ENCODE results near the gene WDR38. TPM values are rescaled to one million over a fixed set of nuclear protein-coding genes. Genes with fewer than 3 reads are reported as not detected.

The WDR38 gene
- total and polyA plus RNA-seq, 2 donors (not counting 1 experiment from before 2014, with no cell fraction given) = not detected

GRCh38 chr9:124878518-124878917 lies 25.3 kb downstream of the WDR38 start:
- no peaks in the 10 kb centered on the region for H3K4me1 ChIP-seq (ENCODE audit: control insufficient read depth, extremely low read depth, insufficient read depth, low read length)
- no peak overlapping the region for H3K27ac ChIP-seq (ENCODE audit: insufficient read depth, low read length)
- no peak overlapping the region for H3K4me3 ChIP-seq (replicated peaks in 1 of 4; ENCODE audit: control extremely low read depth in 1 of 4, insufficient read depth in 1 of 4, low read depth in 3 of 4, low read length in 4 of 4)
- no peak overlapping the region for H3K4me2 ChIP-seq (ENCODE audit: extremely low read depth, insufficient read depth, low read length)
- H3K9me3 ChIP-seq (ENCODE audit: control insufficient read depth, insufficient read depth, low read depth, low read length) = no peaks in the 10 kb centered on the region
- H3K9ac ChIP-seq (ENCODE audit: insufficient read depth, low read length) = no peak overlapping the region
- no peak for TF ChIP-seq EZH2 (IDR thresholded peaks at IDR 0.05; ENCODE audit: low read length, missing control alignments)
- TF ChIP-seq, protein P1, sequence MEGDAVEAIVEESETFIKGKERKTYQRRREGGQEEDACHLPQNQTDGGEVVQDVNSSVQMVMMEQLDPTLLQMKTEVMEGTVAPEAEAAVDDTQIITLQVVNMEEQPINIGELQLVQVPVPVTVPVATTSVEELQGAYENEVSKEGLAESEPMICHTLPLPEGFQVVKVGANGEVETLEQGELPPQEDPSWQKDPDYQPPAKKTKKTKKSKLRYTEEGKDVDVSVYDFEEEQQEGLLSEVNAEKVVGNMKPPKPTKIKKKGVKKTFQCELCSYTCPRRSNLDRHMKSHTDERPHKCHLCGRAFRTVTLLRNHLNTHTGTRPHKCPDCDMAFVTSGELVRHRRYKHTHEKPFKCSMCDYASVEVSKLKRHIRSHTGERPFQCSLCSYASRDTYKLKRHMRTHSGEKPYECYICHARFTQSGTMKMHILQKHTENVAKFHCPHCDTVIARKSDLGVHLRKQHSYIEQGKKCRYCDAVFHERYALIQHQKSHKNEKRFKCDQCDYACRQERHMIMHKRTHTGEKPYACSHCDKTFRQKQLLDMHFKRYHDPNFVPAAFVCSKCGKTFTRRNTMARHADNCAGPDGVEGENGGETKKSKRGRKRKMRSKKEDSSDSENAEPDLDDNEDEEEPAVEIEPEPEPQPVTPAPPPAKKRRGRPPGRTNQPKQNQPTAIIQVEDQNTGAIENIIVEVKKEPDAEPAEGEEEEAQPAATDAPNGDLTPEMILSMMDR (conservative IDR thresholded peaks at IDR 0.05 in 1 of 2, IDR thresholded peaks at IDR 0.05 in 1 of 2; ENCODE audit: low read depth in 1 of 2, low read length in 2 of 2) = no peak
- peaks cover 25% of the 10 kb centered on the region for H3K79me2 ChIP-seq (ENCODE audit: control insufficient read depth, insufficient read depth, low read length)
- H4K20me1 ChIP-seq (ENCODE audit: control insufficient read depth, extremely low read depth, insufficient read depth, low read length) = no peaks in the 10 kb centered on the region
- DNase-seq (ENCODE audit: low read depth in 2 of 2) = no peak
- no peaks in the 10 kb centered on the region for H3K27me3 ChIP-seq (ENCODE audit: control insufficient read depth, insufficient read depth, low read length)
- peaks cover 26% of the 10 kb centered on the region for H3K36me3 ChIP-seq (ENCODE audit: control insufficient read depth, insufficient read depth, low read length)
- no peak overlapping the region for H2AFZ ChIP-seq (ENCODE audit: low read length)

DNA sequence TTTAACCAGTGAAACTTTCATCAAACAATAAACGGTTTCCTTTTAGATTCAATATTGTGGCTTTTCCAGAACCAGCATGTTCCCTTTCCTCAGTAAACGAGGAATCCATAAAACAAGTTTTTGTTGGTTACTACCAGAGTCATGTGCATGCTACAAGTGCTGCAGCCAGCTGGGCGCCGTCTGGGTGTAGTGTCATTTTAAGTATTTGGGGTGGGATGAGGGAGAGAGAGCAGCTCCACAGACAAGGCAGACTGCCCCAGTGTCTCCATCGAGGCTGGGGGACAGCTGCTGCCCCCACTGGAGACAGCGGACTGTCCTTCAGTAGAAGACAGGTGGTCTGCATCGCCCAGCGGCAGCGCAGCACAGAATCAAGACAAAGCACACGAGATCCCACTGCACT lies 26.0 kb downstream of the WDR38 start:
- TF ChIP-seq, protein P1 (conservative IDR thresholded peaks at IDR 0.05 in 1 of 2, IDR thresholded peaks at IDR 0.05 in 1 of 2; ENCODE audit: low read depth in 1 of 2, low read length in 2 of 2) = no peak
- no peak for TF ChIP-seq EZH2 (IDR thresholded peaks at IDR 0.05; ENCODE audit: low read length, missing control alignments)
- no peak overlapping the region for H3K27ac ChIP-seq (ENCODE audit: insufficient read depth, low read length)

GRCh38 chr9:124880501-124880900 lies 27.2 kb downstream of the WDR38 start:
- no peak overlapping the region for H3K27ac ChIP-seq (ENCODE audit: insufficient read depth, low read length)
- peaks cover 19% of the 10 kb centered on the region for H3K36me3 ChIP-seq (ENCODE audit: control insufficient read depth, insufficient read depth, low read length)
- no peak overlapping the region for H3K9ac ChIP-seq (ENCODE audit: insufficient read depth, low read length)
- no peak overlapping the region for H2AFZ ChIP-seq (ENCODE audit: low read length)
- no peak for DNase-seq (ENCODE audit: low read depth in 2 of 2)
- no peaks in the 10 kb centered on the region for H4K20me1 ChIP-seq (ENCODE audit: control insufficient read depth, extremely low read depth, insufficient read depth, low read length)
- no peak overlapping the region for H3K4me2 ChIP-seq (ENCODE audit: extremely low read depth, insufficient read depth, low read length)
- peaks cover 7% of the 10 kb centered on the region for H3K79me2 ChIP-seq (ENCODE audit: control insufficient read depth, insufficient read depth, low read length)
- H3K4me3 ChIP-seq (replicated peaks in 1 of 4; ENCODE audit: control extremely low read depth in 1 of 4, insufficient read depth in 1 of 4, low read depth in 3 of 4, low read length in 4 of 4) = no peak overlapping the region
- TF ChIP-seq EZH2 (IDR thresholded peaks at IDR 0.05; ENCODE audit: low read length, missing control alignments) = no peak
- TF ChIP-seq, protein P1 (conservative IDR thresholded peaks at IDR 0.05 in 1 of 2, IDR thresholded peaks at IDR 0.05 in 1 of 2; ENCODE audit: low read depth in 1 of 2, low read length in 2 of 2) = no peak
- no peaks in the 10 kb centered on the region for H3K27me3 ChIP-seq (ENCODE audit: control insufficient read depth, insufficient read depth, low read length)
- no peaks in the 10 kb centered on the region for H3K4me1 ChIP-seq (ENCODE audit: control insufficient read depth, extremely low read depth, insufficient read depth, low read length)
- H3K9me3 ChIP-seq (ENCODE audit: control insufficient read depth, insufficient read depth, low read depth, low read length) = no peaks in the 10 kb centered on the region

More for the DNA sequence above, 26.0 kb downstream of the WDR38 start:
- DNase-seq (ENCODE audit: low read depth in 2 of 2) = no peak
- Histone ChIP-seq H3K4me2 (ENCODE audit: extremely low read depth, insufficient read depth, low read length) (no peak overlapping the region), H3K36me3 (ENCODE audit: control insufficient read depth, insufficient read depth, low read length) (peaks cover 26% of the 10 kb centered on the region), H3K4me3 (replicated peaks in 1 of 4; ENCODE audit: control extremely low read depth in 1 of 4, insufficient read depth in 1 of 4, low read depth in 3 of 4, low read length in 4 of 4) (no peak overlapping the region), H3K9me3 (ENCODE audit: control insufficient read depth, insufficient read depth, low read depth, low read length) (no peaks in the 10 kb centered on the region), H3K4me1 (ENCODE audit: control insufficient read depth, extremely low read depth, insufficient read depth, low read length) (no peaks in the 10 kb centered on the region), H3K27me3 (ENCODE audit: control insufficient read depth, insufficient read depth, low read length) (no peaks in the 10 kb centered on the region), H2AFZ (ENCODE audit: low read length) (no peak overlapping the region), H3K9ac (ENCODE audit: insufficient read depth, low read length) (no peak overlapping the region), H3K79me2 (ENCODE audit: control insufficient read depth, insufficient read depth, low read length) (peaks cover 18% of the 10 kb centered on the region), H4K20me1 (ENCODE audit: control insufficient read depth, extremely low read depth, insufficient read depth, low read length) (no peaks in the 10 kb centered on the region)
